Measurements from ENCODE around the gene KLF3.

Gene KLF3

DNA sequence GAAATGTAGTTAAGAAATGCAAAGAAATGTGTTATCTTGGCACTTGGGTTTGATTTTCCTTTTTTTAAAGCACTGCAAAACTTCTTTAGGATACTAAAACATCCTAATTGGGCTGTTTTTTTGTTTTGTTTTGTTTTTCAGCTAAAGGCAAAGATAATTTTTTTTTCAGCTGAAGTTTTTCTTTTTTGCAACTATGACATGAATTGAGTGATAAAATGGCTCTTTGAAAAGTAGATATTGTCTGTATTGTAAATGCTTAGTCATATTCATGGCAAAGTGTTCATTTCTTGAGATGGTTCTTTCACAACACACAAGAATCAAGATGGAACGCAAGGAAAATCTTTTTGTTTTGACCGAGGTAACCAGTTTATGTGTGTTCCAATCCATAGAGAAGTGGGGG, 35.1 kb downstream of the KLF3 start:
- no peak overlapping the region for H3K4me3 ChIP-seq (ENCODE audit: low read length)
- no peaks in the 10 kb centered on the region for H4K20me1 ChIP-seq (ENCODE audit: insufficient read depth, low read length)
- no peak overlapping the region for H2AFZ ChIP-seq (ENCODE audit: low read length)
- no peaks in the 10 kb centered on the region for H3K79me2 ChIP-seq (ENCODE audit: low read length)
- TF ChIP-seq EZH2phosphoT487 (IDR thresholded peaks at IDR 0.05; ENCODE audit: low read length): no peak
- TF ChIP-seq EZH2 (optimal IDR thresholded peaks at IDR 0.05; ENCODE audit: low read depth, low read length): no peak
- TF ChIP-seq, protein P1, sequence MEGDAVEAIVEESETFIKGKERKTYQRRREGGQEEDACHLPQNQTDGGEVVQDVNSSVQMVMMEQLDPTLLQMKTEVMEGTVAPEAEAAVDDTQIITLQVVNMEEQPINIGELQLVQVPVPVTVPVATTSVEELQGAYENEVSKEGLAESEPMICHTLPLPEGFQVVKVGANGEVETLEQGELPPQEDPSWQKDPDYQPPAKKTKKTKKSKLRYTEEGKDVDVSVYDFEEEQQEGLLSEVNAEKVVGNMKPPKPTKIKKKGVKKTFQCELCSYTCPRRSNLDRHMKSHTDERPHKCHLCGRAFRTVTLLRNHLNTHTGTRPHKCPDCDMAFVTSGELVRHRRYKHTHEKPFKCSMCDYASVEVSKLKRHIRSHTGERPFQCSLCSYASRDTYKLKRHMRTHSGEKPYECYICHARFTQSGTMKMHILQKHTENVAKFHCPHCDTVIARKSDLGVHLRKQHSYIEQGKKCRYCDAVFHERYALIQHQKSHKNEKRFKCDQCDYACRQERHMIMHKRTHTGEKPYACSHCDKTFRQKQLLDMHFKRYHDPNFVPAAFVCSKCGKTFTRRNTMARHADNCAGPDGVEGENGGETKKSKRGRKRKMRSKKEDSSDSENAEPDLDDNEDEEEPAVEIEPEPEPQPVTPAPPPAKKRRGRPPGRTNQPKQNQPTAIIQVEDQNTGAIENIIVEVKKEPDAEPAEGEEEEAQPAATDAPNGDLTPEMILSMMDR (IDR thresholded peaks at IDR 0.05; ENCODE audit: low read length): no peak
- H3K4me1 ChIP-seq (ENCODE audit: low read length): no peaks in the 10 kb centered on the region
- H3K9ac ChIP-seq (ENCODE audit: low read length): no peak overlapping the region
- no peaks in the 10 kb centered on the region for H3K9me2 ChIP-seq (replicated peaks; ENCODE audit: insufficient read depth, low read length)
- DNase-seq: no peak
- no peak overlapping the region for H3K4me2 ChIP-seq (ENCODE audit: low read depth, low read length)
- H3K36me3 ChIP-seq (replicated peaks; ENCODE audit: insufficient read depth, low read length): peaks cover 15% of the 10 kb centered on the region; the same call in 1 of the 2 replicates
- H3K27ac ChIP-seq (ENCODE audit: low read length): no peak overlapping the region
- no peaks in the 10 kb centered on the region for H3K9me3 ChIP-seq (replicated peaks; ENCODE audit: insufficient read depth, low read length)
- no peaks in the 10 kb centered on the region for H3K27me3 ChIP-seq (replicated peaks; ENCODE audit: insufficient read depth, low read length)
- H3F3A ChIP-seq (ENCODE audit: insufficient read depth, low read length): no peaks in the 10 kb centered on the region

DNA sequence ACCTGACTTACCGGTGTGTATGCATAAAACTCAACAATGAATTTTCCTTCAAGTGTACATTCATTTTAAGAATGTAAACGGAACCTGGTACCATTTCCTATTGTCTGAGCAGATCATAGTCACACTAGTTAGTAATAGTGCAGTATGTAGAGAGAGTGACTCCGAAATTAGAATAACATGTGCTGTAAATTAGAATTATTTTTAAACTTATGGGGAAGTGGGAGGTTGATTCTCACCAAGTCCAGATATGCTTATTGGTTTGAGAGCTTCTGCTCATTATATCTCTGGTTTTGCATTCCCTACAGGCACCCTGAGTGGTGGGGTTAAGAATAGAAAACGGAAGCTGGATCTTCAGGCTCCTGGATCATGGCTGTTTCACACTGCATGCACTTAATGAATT, 39.6 kb downstream of the KLF3 start:
- Histone ChIP-seq H3K4me3 (ENCODE audit: low read length) (no peak overlapping the region), H3K4me1 (ENCODE audit: low read length) (no peaks in the 10 kb centered on the region), H3K27me3 (replicated peaks; ENCODE audit: insufficient read depth, low read length) (no peaks in the 10 kb centered on the region), H3K79me2 (ENCODE audit: low read length) (no peaks in the 10 kb centered on the region), H3K36me3 (replicated peaks; ENCODE audit: insufficient read depth, low read length) (no peaks in the 10 kb centered on the region), H3K9ac (ENCODE audit: low read length) (no peak overlapping the region), H3K27ac (ENCODE audit: low read length) (no peak overlapping the region), H3K9me2 (replicated peaks; ENCODE audit: insufficient read depth, low read length) (no peaks in the 10 kb centered on the region), H3K4me2 (ENCODE audit: low read depth, low read length) (no peak overlapping the region), H4K20me1 (ENCODE audit: insufficient read depth, low read length) (no peaks in the 10 kb centered on the region), H3F3A (ENCODE audit: insufficient read depth, low read length) (no peaks in the 10 kb centered on the region), H2AFZ (ENCODE audit: low read length) (no peak overlapping the region), H3K9me3 (replicated peaks; ENCODE audit: insufficient read depth, low read length) (no peaks in the 10 kb centered on the region)
- TF ChIP-seq EZH2 (optimal IDR thresholded peaks at IDR 0.05; ENCODE audit: low read depth, low read length): no peak
- TF ChIP-seq EZH2phosphoT487 (IDR thresholded peaks at IDR 0.05; ENCODE audit: low read length): no peak
- TF ChIP-seq, protein P1 (IDR thresholded peaks at IDR 0.05; ENCODE audit: low read length): no peak
- no peak for DNase-seq

DNA sequence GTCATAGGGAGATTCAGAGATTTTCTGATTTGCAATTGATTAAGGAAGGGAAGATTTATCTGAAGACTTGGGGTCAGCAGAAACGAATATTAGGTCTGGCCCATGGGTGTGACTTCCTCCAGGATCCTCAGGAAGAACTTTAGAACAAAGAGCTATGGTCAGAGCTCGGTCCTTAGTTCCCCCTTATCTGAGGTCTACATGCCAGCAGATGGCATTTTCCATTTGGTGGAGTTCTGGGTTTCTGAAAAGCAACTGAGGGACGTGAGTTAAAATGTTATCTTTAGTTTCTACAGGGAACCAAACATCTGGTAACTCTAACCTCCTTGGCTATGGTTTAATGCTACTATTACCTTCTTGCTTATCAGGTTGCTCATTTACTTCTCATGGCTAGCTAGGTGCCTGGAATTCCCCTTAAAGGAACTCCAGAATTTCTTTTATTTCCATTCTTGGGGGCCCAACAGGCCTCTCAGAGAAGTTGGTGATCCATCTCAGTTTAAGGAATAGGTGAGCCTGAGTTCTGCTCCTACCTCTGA, 40.7 kb downstream of the KLF3 start:
- Histone ChIP-seq H3K27ac (ENCODE audit: low read length) (no peak overlapping the region), H3K27me3 (replicated peaks; ENCODE audit: insufficient read depth, low read length) (no peaks in the 10 kb centered on the region), H3K79me2 (ENCODE audit: low read length) (no peaks in the 10 kb centered on the region), H3K4me2 (ENCODE audit: low read depth, low read length) (no peak overlapping the region), H3K9me3 (replicated peaks; ENCODE audit: insufficient read depth, low read length) (no peaks in the 10 kb centered on the region), H2AFZ (ENCODE audit: low read length) (no peak overlapping the region), H3K36me3 (replicated peaks; ENCODE audit: insufficient read depth, low read length) (no peaks in the 10 kb centered on the region), H3F3A (ENCODE audit: insufficient read depth, low read length) (no peaks in the 10 kb centered on the region), H3K4me1 (ENCODE audit: low read length) (no peaks in the 10 kb centered on the region), H3K4me3 (ENCODE audit: low read length) (no peak overlapping the region), H4K20me1 (ENCODE audit: insufficient read depth, low read length) (no peaks in the 10 kb centered on the region), H3K9ac (ENCODE audit: low read length) (no peak overlapping the region), H3K9me2 (replicated peaks; ENCODE audit: insufficient read depth, low read length) (no peaks in the 10 kb centered on the region)
- DNase-seq: no peak
- TF ChIP-seq EZH2 (optimal IDR thresholded peaks at IDR 0.05; ENCODE audit: low read depth, low read length): no peak
- TF ChIP-seq, protein P1 (IDR thresholded peaks at IDR 0.05; ENCODE audit: low read length): no peak
- TF ChIP-seq EZH2phosphoT487 (IDR thresholded peaks at IDR 0.05; ENCODE audit: low read length): no peak
